ENCODE measurements around the gene TARDBP.
"Not testable (repeated sequence)": the region's sequence is repeated elsewhere in the genome, so short reads cannot be mapped to it uniquely, and the experiment has no call there.

The TARDBP gene

GRCh38 chr1:11012260-11013159 lies at the start of gene TARDBP:
Gene TARDBP, plus strand, starts transcription at chr1:11012654. Its CDS starts 1,074 bp downstream, at chr1:11013728.
- peak; percentile 89 for DNase-seq

GRCh38 chr1:10965546-10966226 lies 46.8 kb upstream of the TARDBP start:
- no peak for DNase-seq

GRCh38 chr1:10967090-10967489 lies 45.4 kb upstream of the TARDBP start:
- DNase-seq, result no peak

GRCh38 chr1:10968411-10968826 lies 44.0 kb upstream of the TARDBP start:
- DNase-seq, result no peak

GRCh38 chr1:10969267-10969970 lies 43.0 kb upstream of the TARDBP start:
- DNase-seq, result no peak

GRCh38 chr1:10969971-10970332 lies 42.5 kb upstream of the TARDBP start:
- DNase-seq, result no peak

- DNase-seq, result no peak
Observed at GRCh38 chr1:10973552-10973951, 38.9 kb upstream of the TARDBP start.

GRCh38 chr1:10973956-10974881 lies 38.2 kb upstream of the TARDBP start:
- no peak for DNase-seq

GRCh38 chr1:10975567-10976326 lies 36.7 kb upstream of the TARDBP start:
- DNase-seq, result no peak

- no peak for DNase-seq
Observed at GRCh38 chr1:10978719-10979118, 33.7 kb upstream of the TARDBP start.

- DNase-seq, result no peak
Observed at GRCh38 chr1:10979483-10979920, 33.0 kb upstream of the TARDBP start.

- DNase-seq, result no peak
Observed at GRCh38 chr1:10980094-10980577, 32.3 kb upstream of the TARDBP start.

- DNase-seq, result no peak
Observed at GRCh38 chr1:10980841-10981727, 31.4 kb upstream of the TARDBP start.

- no peak for DNase-seq
Observed at GRCh38 chr1:10986525-10986890, 25.9 kb upstream of the TARDBP start.

GRCh38 chr1:10987840-10988417 lies 24.5 kb upstream of the TARDBP start:
- no peak for DNase-seq

GRCh38 chr1:10989095-10989494 lies 23.4 kb upstream of the TARDBP start:
- DNase-seq, result no peak

- not testable (repeated sequence) for DNase-seq
Observed at GRCh38 chr1:10989920-10990516, 22.4 kb upstream of the TARDBP start.

- no peak for DNase-seq
Observed at GRCh38 chr1:10990828-10991227, 21.6 kb upstream of the TARDBP start.

GRCh38 chr1:10992004-10992403 lies 20.4 kb upstream of the TARDBP start:
- DNase-seq, result not testable (repeated sequence)

GRCh38 chr1:10992864-10993263 lies 19.6 kb upstream of the TARDBP start:
- DNase-seq, result no peak
